PFSK-1 (cell line): ENCODE data around the gene ZNF140.

Experiments
- FOXP2 ChIP-seq: optimal IDR thresholded peaks from 2 replicates; pipeline ENCODE3; 2011; ENCODE audit warnings: borderline replicate concordance, control low read depth, inconsistent platforms; ENCODE audit not compliant: insufficient read depth; ENCODE audit errors: extremely low read length, extremely low read depth
- POLR2AphosphoS5 ChIP-seq: IDR thresholded peaks from 2 replicates; pipeline ENCODE4 v1.6.1; 2012; ENCODE audit warnings: low read depth, mild to moderate bottlenecking, control low read depth, low read length, moderate library complexity
- REST ChIP-seq, 2 experiments: IDR thresholded peaks; 2 replicates each; pipeline versions ENCODE4 v1.6.1 to v1.8.0; 2011 to 2012; ENCODE audit warnings: low read depth in 2 of 2, low read length in 2 of 2, control low read depth in 1 of 2, inconsistent platforms in 1 of 2, mild to moderate bottlenecking in 1 of 2, moderate library complexity in 1 of 2; ENCODE audit not compliant: insufficient read depth in 1 of 2
- SIN3A ChIP-seq: IDR thresholded peaks from 2 replicates; pipeline ENCODE4 v1.6.1; 2012; ENCODE audit warnings: mild to moderate bottlenecking, low read length, moderate library complexity, borderline replicate concordance; ENCODE audit not compliant: insufficient read depth
- TAF1 ChIP-seq: IDR thresholded peaks from 2 replicates; pipeline ENCODE4 v1.6.1; 2012; ENCODE audit warnings: low read length, control low read depth, borderline replicate concordance; ENCODE audit not compliant: insufficient read depth

- TF ChIP-seq POLR2AphosphoS5 (no peak), REST (IDR thresholded peaks at IDR 0.05; ENCODE audit: insufficient read depth in 1 of 2, low read depth in 2 of 2, low read length in 2 of 2) (no peak), TAF1 (no peak), FOXP2 (no peak), SIN3A (no peak)
Measured at GRCh38 chr12:133156125-133156690, 75.5 kb downstream of the ZNF140 start.
